ENCODE measurements around the gene TMC6.

The TMC6 gene

GRCh38 chr17:78134899-78135385 is 6.4 kb upstream of the TMC6 start:
- peaks cover 47% of the 10 kb centered on the region for H4K20me1 ChIP-seq (ENCODE audit: insufficient read depth, low read length)
- TF ChIP-seq, protein P1, sequence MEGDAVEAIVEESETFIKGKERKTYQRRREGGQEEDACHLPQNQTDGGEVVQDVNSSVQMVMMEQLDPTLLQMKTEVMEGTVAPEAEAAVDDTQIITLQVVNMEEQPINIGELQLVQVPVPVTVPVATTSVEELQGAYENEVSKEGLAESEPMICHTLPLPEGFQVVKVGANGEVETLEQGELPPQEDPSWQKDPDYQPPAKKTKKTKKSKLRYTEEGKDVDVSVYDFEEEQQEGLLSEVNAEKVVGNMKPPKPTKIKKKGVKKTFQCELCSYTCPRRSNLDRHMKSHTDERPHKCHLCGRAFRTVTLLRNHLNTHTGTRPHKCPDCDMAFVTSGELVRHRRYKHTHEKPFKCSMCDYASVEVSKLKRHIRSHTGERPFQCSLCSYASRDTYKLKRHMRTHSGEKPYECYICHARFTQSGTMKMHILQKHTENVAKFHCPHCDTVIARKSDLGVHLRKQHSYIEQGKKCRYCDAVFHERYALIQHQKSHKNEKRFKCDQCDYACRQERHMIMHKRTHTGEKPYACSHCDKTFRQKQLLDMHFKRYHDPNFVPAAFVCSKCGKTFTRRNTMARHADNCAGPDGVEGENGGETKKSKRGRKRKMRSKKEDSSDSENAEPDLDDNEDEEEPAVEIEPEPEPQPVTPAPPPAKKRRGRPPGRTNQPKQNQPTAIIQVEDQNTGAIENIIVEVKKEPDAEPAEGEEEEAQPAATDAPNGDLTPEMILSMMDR (IDR thresholded peaks at IDR 0.05; ENCODE audit: borderline replicate concordance, extremely low read depth, low read length, poor library complexity, severe bottlenecking), result no peak
- no peak for TF ChIP-seq EZH2 (IDR thresholded peaks at IDR 0.05; ENCODE audit: borderline replicate concordance, low read depth, low read length, severe bottlenecking)

DNA sequence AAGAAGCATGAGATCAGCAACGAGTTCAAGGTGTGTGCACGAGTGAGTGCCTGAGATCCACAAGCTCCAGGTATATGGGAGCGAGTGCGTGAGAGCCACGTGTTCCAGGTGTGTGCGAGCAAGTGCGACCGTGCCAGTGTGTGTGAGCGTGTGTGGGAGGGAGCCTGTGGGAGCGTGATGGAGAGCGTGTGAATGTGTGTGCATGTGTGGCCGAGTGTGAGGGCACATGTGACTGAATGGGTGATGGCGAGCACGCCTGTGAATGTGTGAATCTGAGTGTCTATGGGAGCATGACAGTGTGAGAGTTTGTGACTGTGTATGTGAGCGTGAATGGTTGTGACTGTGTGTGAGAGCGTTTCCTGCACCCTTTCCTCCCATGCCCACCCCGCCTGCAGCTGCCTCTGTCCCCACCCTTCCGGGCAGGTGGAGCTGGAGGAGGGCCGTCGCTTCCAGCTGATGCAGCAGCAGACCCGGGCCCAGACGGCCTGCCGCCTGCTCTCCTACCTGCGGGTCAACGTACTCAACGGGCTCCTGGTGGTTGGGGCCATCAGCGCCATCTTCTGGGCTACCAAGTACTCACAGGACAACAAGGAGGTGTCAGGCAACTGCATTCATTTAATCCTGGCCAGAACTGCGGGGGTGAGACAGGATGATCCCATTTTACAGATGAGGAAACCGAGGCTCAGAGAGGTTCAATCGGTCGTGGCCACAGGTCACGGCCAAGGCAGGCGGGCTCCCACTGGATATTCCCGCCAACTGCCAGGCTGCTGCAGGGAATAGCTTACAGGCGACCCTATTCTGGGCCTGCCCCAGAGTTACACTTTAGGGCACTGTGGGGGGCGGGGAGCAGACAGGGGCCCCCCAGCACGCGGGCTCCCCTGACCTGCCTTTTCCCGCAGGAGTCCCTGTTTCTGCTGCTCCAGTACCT is 5.7 kb upstream of the TMC6 start:
- Histone ChIP-seq H3K9ac (ENCODE audit: low read depth, low read length) (no peak overlapping the region), H3K27ac (ENCODE audit: low read length) (no peak overlapping the region; the same call in 1 of the 2 replicates), H4K20me1 (ENCODE audit: insufficient read depth, low read length) (peaks cover 47% of the 10 kb centered on the region), H3K4me2 (ENCODE audit: insufficient read depth, low read length) (peak overlapping the region; percentile 94), H2AFZ (ENCODE audit: low read depth, low read length) (no peak overlapping the region), H3K4me1 (ENCODE audit: insufficient read depth, low read length) (peaks cover 49% of the 10 kb centered on the region), H3K4me3 (ENCODE audit: low read depth in 1 of 2, low read length in 2 of 2) (no peak overlapping the region), H3K9me3 (ENCODE audit: insufficient read depth, low read length, severe bottlenecking) (no peaks in the 10 kb centered on the region), H3K36me3 (ENCODE audit: insufficient read depth, low read length) (peaks cover 42% of the 10 kb centered on the region), H3K79me2 (ENCODE audit: insufficient read depth, low read length) (peaks cover 12% of the 10 kb centered on the region), H3K27me3 (ENCODE audit: insufficient read depth, low read length, poor library complexity) (no peaks in the 10 kb centered on the region)
- TF ChIP-seq, protein P1 (IDR thresholded peaks at IDR 0.05; ENCODE audit: borderline replicate concordance, extremely low read depth, low read length, poor library complexity, severe bottlenecking), result peak; percentile 69
- TF ChIP-seq EZH2 (IDR thresholded peaks at IDR 0.05; ENCODE audit: borderline replicate concordance, low read depth, low read length, severe bottlenecking), result no peak
- ATAC-seq (ENCODE audit: insufficient read depth, low read depth), result no peak
- peak; percentile 45 for DNase-seq

More at GRCh38 chr17:78134899-78135385, 6.4 kb upstream of the TMC6 start:
- Histone ChIP-seq H3K9me3 (ENCODE audit: insufficient read depth, low read length, severe bottlenecking) (no peaks in the 10 kb centered on the region), H3K79me2 (ENCODE audit: insufficient read depth, low read length) (peaks cover 12% of the 10 kb centered on the region), H3K4me2 (ENCODE audit: insufficient read depth, low read length) (no peak overlapping the region), H3K9ac (ENCODE audit: low read depth, low read length) (no peak overlapping the region), H3K27ac (ENCODE audit: low read length) (no peak overlapping the region), H3K4me1 (ENCODE audit: insufficient read depth, low read length) (peaks cover 42% of the 10 kb centered on the region), H3K4me3 (ENCODE audit: low read depth in 1 of 2, low read length in 2 of 2) (no peak overlapping the region), H3K27me3 (ENCODE audit: insufficient read depth, low read length, poor library complexity) (no peaks in the 10 kb centered on the region), H2AFZ (ENCODE audit: low read depth, low read length) (no peak overlapping the region), H3K36me3 (ENCODE audit: insufficient read depth, low read length) (peaks cover 42% of the 10 kb centered on the region)
- no peak for DNase-seq
- no peak for ATAC-seq (ENCODE audit: insufficient read depth, low read depth)

GRCh38 chr17:78133179-78133951 is 4.8 kb upstream of the TMC6 start:
- no peaks in the 10 kb centered on the region for H3K27me3 ChIP-seq (ENCODE audit: insufficient read depth, low read length, poor library complexity)
- H3K4me1 ChIP-seq (ENCODE audit: insufficient read depth, low read length), result peaks cover 58% of the 10 kb centered on the region
- no peak for DNase-seq
- peaks cover 12% of the 10 kb centered on the region for H3K79me2 ChIP-seq (ENCODE audit: insufficient read depth, low read length)
- H2AFZ ChIP-seq (ENCODE audit: low read depth, low read length), result no peak overlapping the region
- peak overlapping the region; percentile 32; the same call in 1 of the 2 replicates for H3K27ac ChIP-seq (ENCODE audit: low read length)
- peaks cover 42% of the 10 kb centered on the region for H3K36me3 ChIP-seq (ENCODE audit: insufficient read depth, low read length)
- no peaks in the 10 kb centered on the region for H3K9me3 ChIP-seq (ENCODE audit: insufficient read depth, low read length, severe bottlenecking)
- peak overlapping the region; percentile 70; the same call in 1 of the 2 replicates for H3K9ac ChIP-seq (ENCODE audit: low read depth, low read length)
- H4K20me1 ChIP-seq (ENCODE audit: insufficient read depth, low read length), result peaks cover 45% of the 10 kb centered on the region
- peak overlapping the region; percentile 94 for H3K4me2 ChIP-seq (ENCODE audit: insufficient read depth, low read length)
- H3K4me3 ChIP-seq (ENCODE audit: low read depth in 1 of 2, low read length in 2 of 2), result peak overlapping the region in 1 of 2 experiments; percentile 71; a peak in 1 of 4 replicates
- TF ChIP-seq EZH2 (IDR thresholded peaks at IDR 0.05; ENCODE audit: borderline replicate concordance, low read depth, low read length, severe bottlenecking), result no peak
- TF ChIP-seq, protein P1 (IDR thresholded peaks at IDR 0.05; ENCODE audit: borderline replicate concordance, extremely low read depth, low read length, poor library complexity, severe bottlenecking), result no peak
- no peak for ATAC-seq (ENCODE audit: insufficient read depth, low read depth)

Measured in DND-41 (cell line).